SU-DHL-6 (cell line): ENCODE data around the gene PCDHGA10.

Experiments used
- CTCF ChIP-seq: fragments of 200-600 bp; sonication (generic); IDR thresholded peaks from one replicate; pipeline ENCODE4 v1.5.1; 2017; ENCODE audit warnings: antibody characterized with exemption, mild to moderate bottlenecking, low read length, moderate library complexity; ENCODE audit not compliant: insufficient read depth, poor library complexity, severe bottlenecking
- EZH2phosphoT487 ChIP-seq: fragments of 200-600 bp; sonication (generic), shearing (Covaris generic); conservative IDR thresholded peaks from 2 replicates; pipeline ENCODE4 v1.6.1; 2018; ENCODE audit warnings: mild to moderate bottlenecking, antibody characterized with exemption, low read length, moderate library complexity, mixed read lengths

- TF ChIP-seq CTCF (no peak), EZH2phosphoT487 (no peak)
Measured at GRCh38 chr5:141374627-141375026, 38.2 kb upstream of the PCDHGA10 start.
